B cell (primary cell): ENCODE data around the gene BABAM2. TPM values are rescaled to one million over a fixed set of nuclear protein-coding genes. Genes with fewer than 3 reads are reported as not detected.

ENCODE experiments used
- ATAC-seq: fragments of 200-7000 bp; cut with Tn5 transposase; one replicate; pipeline ENCODE4 v1.10.0; 2021; ENCODE audit warnings: low read depth, mild to moderate bottlenecking, moderate number of reproducible peaks, moderate library complexity
- CTCF ChIA-PET: fragments of 350-600 bp; sonication (Branson Sonifier 250); formaldehyde crosslinking; loops from one replicate; lab custom pipeline; 2021; ENCODE audit warnings: antibody characterized with exemption, inconsistent platforms; lab: Charles Lee
- POLR2A ChIA-PET: fragments of 350-600 bp; sonication (Branson Sonifier 250); formaldehyde crosslinking; loops from one replicate; lab custom pipeline; 2021; ENCODE audit warnings: antibody characterized with exemption; lab: Charles Lee
- DNase-seq: peaks from one replicate; pipeline ENCODE4 v3.0.0; 2013
- H2AFZ ChIP-seq: 2 replicates; pipeline ENCODE4 v1.6.1; 2012; ENCODE audit warnings: mild to moderate bottlenecking, low read depth, low read length; ENCODE audit not compliant: insufficient read depth, poor library complexity, severe bottlenecking
- H3K27ac ChIP-seq, 2 donors: 1 replicate in 1 of 2; 2 replicates in 1 of 2; pipeline ENCODE4 v1.5.1; 2012 to 2013; ENCODE audit warnings: low read length in 2 of 2, mild to moderate bottlenecking in 2 of 2, moderate library complexity in 1 of 2
- H3K27me3 ChIP-seq, 4 experiments: fragments of 200-600 bp in 1 of 4; sonication (generic) in 1 of 4; replicated peaks in 1 of 4; 1 replicate in 2 of 4; 2 replicates in 2 of 4; pipeline versions ENCODE4 v1.6.1 to v1.7.0; 2013 to 2016; ENCODE audit warnings: low read length in 3 of 4, mild to moderate bottlenecking in 2 of 4, mixed read lengths in 1 of 4, moderate library complexity in 1 of 4; ENCODE audit not compliant: insufficient read depth in 4 of 4, control insufficient read depth in 3 of 4; ENCODE audit errors: control extremely low read depth in 1 of 4
- H3K36me3 ChIP-seq, 2 experiments: replicated peaks in 1 of 2; 1 replicate in 1 of 2; 2 replicates in 1 of 2; pipeline versions ENCODE4 v1.6.1 to v1.7.1; 2013; ENCODE audit warnings: low read length in 1 of 2; ENCODE audit not compliant: insufficient read depth in 2 of 2, control insufficient read depth in 1 of 2; ENCODE audit errors: control extremely low read depth in 1 of 2, extremely low read depth in 1 of 2
- H3K4me1 ChIP-seq, 2 donors: fragments of 200-600 bp in 1 of 2; sonication (generic) in 1 of 2; 1 replicate in 1 of 2; 2 replicates in 1 of 2; pipeline versions ENCODE4 v1.5.1 to v1.6.1; 2013 to 2017; ENCODE audit warnings: low read length in 2 of 2; ENCODE audit not compliant: control insufficient read depth in 2 of 2, insufficient read depth in 2 of 2
- H3K4me2 ChIP-seq: replicated peaks from 2 replicates; pipeline ENCODE3; 2012; ENCODE audit warnings: mild to moderate bottlenecking, low read depth, low read length; ENCODE audit not compliant: poor library complexity, severe bottlenecking
- H3K4me3 ChIP-seq, 5 experiments: fragments of 200-600 bp in 1 of 5; sonication (generic) in 1 of 5; 1 replicate in 3 of 5; 2 replicates in 2 of 5; pipeline versions ENCODE4 v1.5.1 to v1.7.0; 2011 to 2016; ENCODE audit warnings: low read length in 4 of 5, mild to moderate bottlenecking in 4 of 5, low read depth in 2 of 5, control low read depth in 1 of 5, moderate library complexity in 1 of 5; ENCODE audit not compliant: insufficient read depth in 1 of 5; ENCODE audit errors: control extremely low read depth in 1 of 5, extremely low read depth in 1 of 5
- H3K79me2 ChIP-seq: fragments of 200-600 bp; sonication (generic); one replicate; pipeline ENCODE4 v1.6.0; 2016; ENCODE audit warnings: low read length; ENCODE audit not compliant: control insufficient read depth, insufficient read depth
- H3K9ac ChIP-seq: fragments of 200-600 bp; sonication (generic); 2 replicates; pipeline ENCODE4 v1.6.1; 2017; ENCODE audit warnings: mild to moderate bottlenecking, low read length, moderate library complexity
- H3K9me3 ChIP-seq, 3 donors: one replicate each; pipeline versions ENCODE4 v1.6.1 to v1.7.1; 2013; ENCODE audit warnings: low read length in 2 of 3; ENCODE audit not compliant: control insufficient read depth in 2 of 3, insufficient read depth in 1 of 3; ENCODE audit errors: control extremely low read depth in 1 of 3
- H4K20me1 ChIP-seq: 2 replicates; pipeline ENCODE4 v1.6.0; 2012; ENCODE audit warnings: mild to moderate bottlenecking, low read length; ENCODE audit not compliant: insufficient read depth, control insufficient read depth, poor library complexity, severe bottlenecking
- H3K27ac Mint-ChIP-seq: one replicate; pipeline ENCODE4 v1.8.0; 2021; ENCODE audit warnings: mixed read lengths
- H3K27me3 Mint-ChIP-seq: one replicate; pipeline ENCODE4 v1.8.0; 2021; ENCODE audit warnings: mixed read lengths
- H3K4me1 Mint-ChIP-seq: one replicate; pipeline ENCODE4 v1.8.0; 2021; ENCODE audit warnings: mixed read lengths
- H3K4me3 Mint-ChIP-seq: one replicate; pipeline ENCODE4 v1.8.0; 2021; ENCODE audit warnings: mixed read lengths
- H3K9me3 Mint-ChIP-seq: one replicate; pipeline ENCODE4 v1.8.0; 2022; ENCODE audit warnings: mixed read lengths; ENCODE audit not compliant: insufficient read depth
- EZH2 ChIP-seq: IDR thresholded peaks from 2 replicates; pipeline ENCODE4 v1.6.1; 2012; ENCODE audit warnings: borderline replicate concordance, low read depth, mild to moderate bottlenecking, moderate library complexity, low read length; ENCODE audit not compliant: insufficient read depth, poor library complexity, severe bottlenecking
- WGBS: methylation state at CpG from one replicate; pipeline ENCODE4 v1.1.5; 2013; ENCODE audit warnings: missing lambda C conversion rate; ENCODE audit not compliant: insufficient coverage; 5-methylcytosine and 5-hydroxymethylcytosine counted together
- intact Hi-C: fragments of 100-400 bp; cut with micrococcal nuclease; formaldehyde crosslinking; loops from one replicate; pipeline ENCODE4 v1.10.0; 2022
- polyA plus RNA-seq: library from polyadenylated mRNA; depleted of rRNA; stranded (reverse); fragments of >200 nt; gene quantifications from 2 replicates; pipeline ENCODE4 v1.2.3, GENCODE V29; 2012
- total RNA-seq, 2 donors: library from RNA; stranded (reverse); fragments of 120-200 nt in 1 of 2; gene quantifications; 1 replicate in 1 of 2; 2 replicates in 1 of 2; pipeline versions ENCODE4 v1.2.3 to v1.2.4, GENCODE V29; 2013 to 2022
- TF ChIP-seq, protein P1 (sequence below): fragments of 200-600 bp; IDR thresholded peaks from one replicate; pipeline ENCODE4 v1.8.0; 2022; ENCODE audit warnings: antibody characterized with exemption, mild to moderate bottlenecking

The BABAM2 gene
- total and polyA plus RNA-seq, 2 donors (not counting 1 experiment from before 2014, with no cell fraction given) = 22.3 to 69.6 TPM

GRCh38 chr2:28209864-28210263, 319.3 kb downstream of the BABAM2 start:
- no peak overlapping the region for H3K27ac ChIP-seq
- TF ChIP-seq EZH2 = no peak
- TF ChIP-seq, protein P1, sequence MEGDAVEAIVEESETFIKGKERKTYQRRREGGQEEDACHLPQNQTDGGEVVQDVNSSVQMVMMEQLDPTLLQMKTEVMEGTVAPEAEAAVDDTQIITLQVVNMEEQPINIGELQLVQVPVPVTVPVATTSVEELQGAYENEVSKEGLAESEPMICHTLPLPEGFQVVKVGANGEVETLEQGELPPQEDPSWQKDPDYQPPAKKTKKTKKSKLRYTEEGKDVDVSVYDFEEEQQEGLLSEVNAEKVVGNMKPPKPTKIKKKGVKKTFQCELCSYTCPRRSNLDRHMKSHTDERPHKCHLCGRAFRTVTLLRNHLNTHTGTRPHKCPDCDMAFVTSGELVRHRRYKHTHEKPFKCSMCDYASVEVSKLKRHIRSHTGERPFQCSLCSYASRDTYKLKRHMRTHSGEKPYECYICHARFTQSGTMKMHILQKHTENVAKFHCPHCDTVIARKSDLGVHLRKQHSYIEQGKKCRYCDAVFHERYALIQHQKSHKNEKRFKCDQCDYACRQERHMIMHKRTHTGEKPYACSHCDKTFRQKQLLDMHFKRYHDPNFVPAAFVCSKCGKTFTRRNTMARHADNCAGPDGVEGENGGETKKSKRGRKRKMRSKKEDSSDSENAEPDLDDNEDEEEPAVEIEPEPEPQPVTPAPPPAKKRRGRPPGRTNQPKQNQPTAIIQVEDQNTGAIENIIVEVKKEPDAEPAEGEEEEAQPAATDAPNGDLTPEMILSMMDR = no peak
- no peak for DNase-seq
- Mint-ChIP-seq H3K27me3 (no peaks in the 10 kb centered on the region), H3K9me3 (no peaks in the 10 kb centered on the region), H3K4me3 (no peak overlapping the region), H3K27ac (no peak overlapping the region), H3K4me1 (no peaks in the 10 kb centered on the region)
- ATAC-seq = no peak
- no peaks in the 10 kb centered on the region for H3K79me2 ChIP-seq
- no peak overlapping the region for H3K4me2 ChIP-seq
- no peaks in the 10 kb centered on the region for H4K20me1 ChIP-seq
- no peaks in the 10 kb centered on the region for H3K27me3 ChIP-seq
- no peak overlapping the region for H2AFZ ChIP-seq
- no peak overlapping the region for H3K4me3 ChIP-seq
- POLR2A ChIA-PET = no interaction called here
- CTCF ChIA-PET = no interaction called here
- H3K9ac ChIP-seq = no peak overlapping the region
- intact Hi-C loops = no loop called here
- no peaks in the 10 kb centered on the region for H3K4me1 ChIP-seq
- peaks cover 0 to 1% (median 0%) of the 10 kb centered on the region in 3 donors for H3K9me3 ChIP-seq
- H3K36me3 ChIP-seq = no peaks in the 10 kb centered on the region

DNA sequence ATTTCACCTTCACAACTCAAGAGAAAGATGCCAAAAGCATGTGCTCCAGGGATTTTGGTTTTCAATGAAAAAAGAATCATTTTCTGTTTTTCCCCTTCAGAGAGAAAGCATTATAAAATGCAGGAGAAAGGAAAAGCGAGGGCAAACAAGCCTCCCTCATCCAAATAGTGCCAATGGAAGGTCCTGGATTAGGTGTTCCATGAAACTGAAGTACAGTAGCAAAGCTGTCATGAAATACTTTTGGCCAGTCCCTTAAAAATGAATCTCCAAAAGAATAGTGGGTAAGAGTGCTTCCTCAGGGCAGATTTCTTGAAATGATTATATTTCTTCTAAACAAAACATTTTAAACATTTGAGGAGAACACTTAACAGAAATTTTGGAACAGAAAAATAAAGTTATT, 320.0 kb downstream of the BABAM2 start:
- ATAC-seq (no peak), DNase-seq (no peak)
- Histone ChIP-seq H3K4me2 (no peak overlapping the region), H3K4me3 (no peak overlapping the region), H4K20me1 (no peaks in the 10 kb centered on the region), H3K79me2 (no peaks in the 10 kb centered on the region), H3K9ac (no peak overlapping the region), H3K4me1 (no peaks in the 10 kb centered on the region), H3K9me3 (peaks cover 0 to 1% (median 0%) of the 10 kb centered on the region in 3 donors), H2AFZ (no peak overlapping the region), H3K27me3 (no peaks in the 10 kb centered on the region), H3K27ac (no peak overlapping the region), H3K36me3 (no peaks in the 10 kb centered on the region)
- TF ChIP-seq, protein P1 = no peak
- TF ChIP-seq EZH2 = no peak
- no peak overlapping the region for H3K27ac Mint-ChIP-seq
- H3K9me3 Mint-ChIP-seq = no peaks in the 10 kb centered on the region
- H3K27me3 Mint-ChIP-seq = no peaks in the 10 kb centered on the region
- ChIA-PET POLR2A (no interaction called here), CTCF (no interaction called here)
- no peaks in the 10 kb centered on the region for H3K4me1 Mint-ChIP-seq
- H3K4me3 Mint-ChIP-seq = no peak overlapping the region
- intact Hi-C loops = no loop called here
- no CpG with 5 or more reads among the region's 1 CpG for WGBS
